Measurements from ENCODE around the gene TRIM77. TPM values are rescaled to one million over a fixed set of nuclear protein-coding genes. Genes with fewer than 3 reads are reported as not detected.

TRIM77 gene, protein sequence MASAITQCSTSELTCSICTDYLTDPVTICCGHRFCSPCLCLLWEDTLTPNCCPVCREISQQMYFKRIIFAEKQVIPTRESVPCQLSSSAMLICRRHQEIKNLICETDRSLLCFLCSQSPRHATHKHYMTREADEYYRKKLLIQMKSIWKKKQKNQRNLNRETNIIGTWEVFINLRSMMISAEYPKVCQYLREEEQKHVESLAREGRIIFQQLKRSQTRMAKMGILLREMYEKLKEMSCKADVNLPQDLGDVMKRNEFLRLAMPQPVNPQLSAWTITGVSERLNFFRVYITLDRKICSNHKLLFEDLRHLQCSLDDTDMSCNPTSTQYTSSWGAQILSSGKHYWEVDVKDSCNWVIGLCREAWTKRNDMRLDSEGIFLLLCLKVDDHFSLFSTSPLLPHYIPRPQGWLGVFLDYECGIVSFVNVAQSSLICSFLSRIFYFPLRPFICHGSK
- not detected in 5 replicates for total RNA-seq (2022; extraction: Qiagen RNA extraction; ENCODE audit: low read depth)

DNA sequence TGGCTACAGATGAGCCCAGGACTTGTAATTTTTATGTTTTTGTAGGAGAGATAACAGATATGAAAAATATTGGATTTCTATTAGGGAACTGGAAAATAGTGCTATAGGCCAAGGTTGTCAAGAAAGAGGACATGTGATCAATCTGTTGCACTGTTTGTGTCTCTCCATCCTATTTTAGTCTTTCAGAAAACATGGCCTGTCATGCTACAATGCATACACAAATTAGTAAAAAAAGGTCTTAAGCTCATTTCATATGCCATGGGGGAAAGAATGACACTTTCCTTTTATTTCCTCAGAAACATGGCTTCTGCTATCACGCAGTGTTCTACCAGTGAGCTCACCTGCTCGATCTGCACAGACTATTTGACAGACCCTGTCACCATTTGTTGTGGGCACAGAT, at the start of gene TRIM77:
TRIM77 (plus strand) TSS at position 301 of the 400 bp plus-strand sequence; CDS start at position 301, 0 bp downstream.

Other genes with a start within 250 kb of the TRIM77 start
- not detected in 5 replicates for gene NOX4, start 218.9 kb upstream of the TRIM77 start, total RNA-seq (2022; extraction: Qiagen RNA extraction; ENCODE audit: low read depth)
- not detected in 5 replicates for gene TRIM49, start 98.3 kb downstream of the TRIM77 start, total RNA-seq (2022; extraction: Qiagen RNA extraction; ENCODE audit: low read depth)
- gene TRIM64B, start 168.2 kb downstream of the TRIM77 start, total RNA-seq (2022; extraction: Qiagen RNA extraction; ENCODE audit: low read depth), result not detected in 5 replicates
- 0.04 TPM in 1 of 5 replicates, not detected in the others for gene TRIM49D1, start 211.9 kb downstream of the TRIM77 start, total RNA-seq (2022; extraction: Qiagen RNA extraction; ENCODE audit: low read depth)
- gene TRIM49D2, start 213.8 kb downstream of the TRIM77 start, total RNA-seq (2022; extraction: Qiagen RNA extraction; ENCODE audit: low read depth), result not detected in 5 replicates